Activated T-helper 9 cell treated with anti-CD3 and anti-CD28 coated beads, Interleukin-2, amount 50 U/mL, for 16 hours (primary cell): ENCODE results near the gene TAS2R60.
"Not testable (repeated sequence)": the region's sequence is repeated elsewhere in the genome, so short reads cannot be mapped to it uniquely, and the experiment has no call there.

Source experiments
- DNase-seq: peaks from one replicate; pipeline ENCODE4 v3.0.0-alpha.2; 2020; ENCODE audit warnings: low read depth

The TAS2R60 gene

GRCh38 chr7:143479055-143479766, 36.0 kb downstream of the TAS2R60 start:
- DNase-seq: no peak

- no peak for DNase-seq
Observed at GRCh38 chr7:143480501-143480900, 37.2 kb downstream of the TAS2R60 start.

GRCh38 chr7:143484119-143484518, 40.9 kb downstream of the TAS2R60 start:
- DNase-seq: no peak

GRCh38 chr7:143485094-143485493, 41.8 kb downstream of the TAS2R60 start:
- DNase-seq: no peak

- no peak for DNase-seq
Observed at GRCh38 chr7:143485500-143485899, 42.2 kb downstream of the TAS2R60 start.

GRCh38 chr7:143486266-143486665, 43.0 kb downstream of the TAS2R60 start:
- not testable (repeated sequence) for DNase-seq

- no peak for DNase-seq
Observed at GRCh38 chr7:143487061-143487460, 43.8 kb downstream of the TAS2R60 start.

- DNase-seq: no peak
Observed at GRCh38 chr7:143487566-143487965, 44.3 kb downstream of the TAS2R60 start.

GRCh38 chr7:143490717-143491306, 47.6 kb downstream of the TAS2R60 start:
- no peak for DNase-seq

GRCh38 chr7:143492043-143492471, 48.8 kb downstream of the TAS2R60 start:
- no peak for DNase-seq

- no peak for DNase-seq
Observed at GRCh38 chr7:143492799-143493739, 49.8 kb downstream of the TAS2R60 start.

GRCh38 chr7:143493751-143494150, 50.5 kb downstream of the TAS2R60 start:
- DNase-seq: no peak
